ENCODE measurements around the gene RUNX2.
"Not testable (repeated sequence)": the region's sequence is repeated elsewhere in the genome, so short reads cannot be mapped to it uniquely, and the experiment has no call there.

Gene RUNX2

DNA sequence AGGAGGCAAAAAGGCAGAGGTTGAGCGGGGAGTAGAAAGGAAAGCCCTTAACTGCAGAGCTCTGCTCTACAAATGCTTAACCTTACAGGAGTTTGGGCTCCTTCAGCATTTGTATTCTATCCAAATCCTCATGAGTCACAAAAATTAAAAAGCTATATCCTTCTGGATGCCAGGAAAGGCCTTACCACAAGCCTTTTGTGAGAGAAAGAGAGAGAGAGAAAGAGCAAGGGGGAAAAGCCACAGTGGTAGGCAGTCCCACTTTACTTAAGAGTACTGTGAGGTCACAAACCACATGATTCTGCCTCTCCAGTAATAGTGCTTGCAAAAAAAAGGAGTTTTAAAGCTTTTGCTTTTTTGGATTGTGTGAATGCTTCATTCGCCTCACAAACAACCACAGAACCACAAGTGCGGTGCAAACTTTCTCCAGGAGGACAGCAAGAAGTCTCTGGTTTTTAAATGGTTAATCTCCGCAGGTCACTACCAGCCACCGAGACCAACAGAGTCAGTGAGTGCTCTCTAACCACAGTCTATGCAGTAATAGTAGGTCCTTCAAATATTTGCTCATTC, at the start of gene RUNX2:
TSS of gene RUNX2 (plus strand) at position 375 of the 567 bp plus-strand sequence. CDS start 397 bp downstream, outside the sequence.
- DNase-seq: no peak

DNA sequence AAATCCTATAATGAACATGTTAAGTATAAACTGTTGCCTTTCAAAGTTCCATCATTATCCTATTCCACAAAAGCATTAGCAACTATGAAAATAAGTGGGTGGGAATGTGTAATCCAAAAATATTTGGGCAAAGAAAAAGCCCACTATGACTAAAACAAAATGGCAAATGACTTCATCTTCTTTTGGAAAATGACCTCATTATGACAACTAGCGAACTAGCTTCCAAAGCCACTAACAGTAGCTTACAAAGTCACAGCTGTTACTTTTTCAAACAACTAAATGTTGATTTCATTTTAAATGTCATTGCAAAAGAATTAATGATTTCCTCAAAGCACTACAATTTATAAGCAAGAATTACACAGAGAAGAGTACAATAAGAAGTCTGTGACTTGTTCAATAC, 49.8 kb upstream of the RUNX2 start:
- DNase-seq: no peak

DNA sequence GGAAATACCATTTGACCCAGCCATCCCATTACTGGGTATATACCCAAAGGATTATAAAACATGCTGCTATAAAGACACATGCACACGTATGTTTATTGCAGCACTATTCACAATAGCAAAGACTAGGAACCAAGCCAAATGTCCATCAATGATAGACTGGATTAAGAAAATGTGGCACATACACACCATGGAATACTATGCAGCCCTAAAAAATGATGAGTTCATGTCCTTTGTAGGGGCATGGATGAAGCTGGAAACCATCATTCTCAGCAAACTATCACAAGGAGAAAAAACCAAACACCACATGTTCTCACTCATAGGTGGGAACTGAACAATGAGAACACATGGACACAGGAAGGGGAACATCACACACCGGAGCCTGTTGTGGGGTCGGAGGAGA, 41.4 kb upstream of the RUNX2 start:
- not testable (repeated sequence) for DNase-seq

DNA sequence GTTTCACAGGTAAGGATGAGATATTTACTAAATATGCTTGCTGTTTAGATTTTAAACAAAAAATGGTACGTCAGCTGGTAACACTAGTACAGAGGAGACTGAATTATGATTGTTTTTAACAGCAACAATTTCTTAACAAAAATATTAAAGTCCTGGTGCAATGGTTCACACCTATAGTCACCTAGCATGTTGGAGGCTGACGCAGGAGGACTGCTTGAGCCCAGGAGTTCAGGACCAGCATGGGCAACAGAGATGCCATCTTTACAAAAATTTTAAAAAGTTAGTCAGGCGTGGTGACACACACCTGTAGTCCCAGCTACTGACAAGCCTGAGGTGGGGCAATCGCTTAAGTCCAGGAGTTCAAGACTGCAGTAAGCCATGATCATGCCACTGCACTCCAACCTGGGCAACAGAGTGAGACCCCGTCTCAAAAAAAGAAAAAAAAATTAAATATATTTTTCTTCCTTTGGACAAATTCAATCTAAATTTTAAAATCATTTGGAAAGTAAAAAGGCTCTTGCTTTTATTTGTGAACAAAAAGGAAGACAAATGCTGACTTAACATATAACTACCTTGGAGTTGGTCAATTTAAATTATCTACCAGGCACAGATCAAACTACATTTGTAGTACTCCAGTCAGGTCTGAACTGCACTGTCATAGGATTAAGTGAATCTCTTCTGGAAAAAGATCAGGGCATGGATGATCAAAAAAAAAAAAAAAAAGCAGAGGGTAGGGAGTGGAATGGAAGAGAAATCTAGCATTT, 38.2 kb upstream of the RUNX2 start:
- DNase-seq: no peak

DNA sequence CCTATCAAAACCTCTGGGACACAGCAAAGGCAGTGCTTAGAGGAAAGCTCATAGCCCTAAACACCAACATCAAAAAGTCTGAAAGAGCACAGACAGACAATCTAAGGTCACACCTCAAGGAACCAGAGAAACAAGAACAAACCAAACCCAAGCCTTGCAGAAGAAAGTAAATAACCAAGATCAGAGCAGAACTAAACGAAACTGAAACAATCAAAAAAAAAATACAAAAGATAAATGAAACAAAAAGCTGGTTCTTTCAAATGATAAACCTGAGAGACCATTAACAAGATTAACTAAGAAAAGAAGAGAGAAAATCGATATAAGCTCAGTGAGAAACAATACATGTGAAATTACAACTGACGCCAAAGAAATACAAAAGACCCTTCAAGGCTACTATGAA, 34.8 kb upstream of the RUNX2 start:
- no peak for DNase-seq

DNA sequence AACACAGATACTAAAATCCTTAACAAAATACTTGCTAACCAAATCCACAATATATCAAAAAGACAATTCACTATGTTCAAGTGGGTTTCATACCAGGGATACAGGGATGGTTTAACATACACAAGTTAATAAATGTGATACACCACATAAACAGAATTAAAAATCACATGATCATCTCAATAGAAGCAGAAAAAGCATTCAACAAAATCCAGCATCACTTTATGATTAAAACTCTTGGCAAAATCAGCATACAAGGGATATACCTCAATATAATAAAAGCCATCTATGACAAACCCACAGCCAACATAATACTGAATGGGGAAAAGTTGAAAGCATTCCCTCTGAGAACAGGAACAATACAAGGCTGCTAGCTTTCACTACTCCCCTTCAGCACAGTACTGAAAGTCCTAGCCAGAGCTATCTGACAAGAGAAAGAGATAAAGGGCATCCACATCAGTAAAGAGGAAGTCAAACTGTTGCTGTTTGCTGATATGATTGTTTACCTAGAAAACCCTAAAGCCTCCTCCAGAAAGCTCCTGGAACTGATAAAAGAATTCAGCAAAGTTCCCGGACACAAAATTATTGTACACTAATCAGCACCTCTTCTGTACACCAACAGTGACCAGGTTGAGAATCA, 33.9 kb upstream of the RUNX2 start:
- DNase-seq: not testable (repeated sequence)

DNA sequence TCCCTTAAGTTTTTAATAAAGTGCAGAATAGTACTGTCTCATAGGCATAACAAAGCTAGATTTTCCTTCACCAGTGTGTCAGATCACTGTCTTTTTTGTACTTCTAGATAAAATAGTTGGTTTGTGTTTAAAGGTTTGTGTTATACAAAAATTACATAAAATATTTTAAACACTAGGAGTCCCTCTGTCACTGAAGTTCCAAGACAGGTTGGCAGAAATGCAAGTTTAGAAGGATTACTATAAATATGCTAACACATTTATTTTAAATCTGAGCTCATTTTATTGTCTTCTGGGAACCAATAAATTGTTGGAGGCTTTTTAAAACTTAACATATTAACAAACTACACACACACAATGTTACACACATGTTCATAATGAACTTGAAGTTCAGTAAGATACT, 30.8 kb upstream of the RUNX2 start:
- DNase-seq: no peak

DNA sequence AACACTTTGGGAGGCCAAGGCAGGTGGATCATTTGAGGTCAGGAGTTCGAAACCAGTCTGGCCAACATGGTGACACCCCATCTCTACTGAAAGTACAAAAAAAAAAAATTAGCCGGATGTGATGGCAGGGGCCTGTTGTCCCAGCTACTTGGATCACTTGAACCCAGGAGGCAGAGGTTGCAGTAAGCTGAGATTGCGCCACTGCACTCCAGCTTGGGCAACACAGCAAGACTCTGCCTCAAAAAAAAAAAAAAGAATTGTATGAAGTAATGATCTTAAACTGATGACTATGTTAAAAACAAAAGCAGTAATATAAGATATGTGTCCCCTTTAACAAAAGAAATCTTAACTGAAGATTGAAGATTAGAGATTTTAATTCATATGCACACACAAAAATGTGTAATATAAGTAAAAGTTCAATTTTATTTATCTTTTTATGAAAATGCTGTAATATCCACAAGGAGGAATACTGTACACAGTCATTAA, 29.0 kb upstream of the RUNX2 start:
- DNase-seq: no peak

DNA sequence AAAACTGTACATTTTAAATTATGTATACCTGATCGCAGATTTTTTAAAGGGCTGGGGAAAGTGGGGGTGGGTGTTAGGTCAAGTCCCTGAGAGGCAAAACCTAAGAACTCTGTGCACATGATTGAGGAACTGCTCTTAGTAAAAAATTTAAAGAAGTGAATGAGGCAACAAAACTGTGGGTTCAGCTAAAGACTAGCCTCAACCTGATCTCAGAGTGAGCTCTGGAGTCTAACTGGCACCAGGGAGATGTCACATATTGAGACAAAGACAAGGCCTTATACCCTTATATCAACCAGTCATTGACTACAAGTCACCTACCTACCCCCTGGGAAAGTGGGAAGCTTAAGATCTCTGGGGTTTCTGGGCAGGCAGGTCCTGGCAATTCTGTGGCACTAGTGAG, 27.4 kb upstream of the RUNX2 start:
- DNase-seq: no peak

DNA sequence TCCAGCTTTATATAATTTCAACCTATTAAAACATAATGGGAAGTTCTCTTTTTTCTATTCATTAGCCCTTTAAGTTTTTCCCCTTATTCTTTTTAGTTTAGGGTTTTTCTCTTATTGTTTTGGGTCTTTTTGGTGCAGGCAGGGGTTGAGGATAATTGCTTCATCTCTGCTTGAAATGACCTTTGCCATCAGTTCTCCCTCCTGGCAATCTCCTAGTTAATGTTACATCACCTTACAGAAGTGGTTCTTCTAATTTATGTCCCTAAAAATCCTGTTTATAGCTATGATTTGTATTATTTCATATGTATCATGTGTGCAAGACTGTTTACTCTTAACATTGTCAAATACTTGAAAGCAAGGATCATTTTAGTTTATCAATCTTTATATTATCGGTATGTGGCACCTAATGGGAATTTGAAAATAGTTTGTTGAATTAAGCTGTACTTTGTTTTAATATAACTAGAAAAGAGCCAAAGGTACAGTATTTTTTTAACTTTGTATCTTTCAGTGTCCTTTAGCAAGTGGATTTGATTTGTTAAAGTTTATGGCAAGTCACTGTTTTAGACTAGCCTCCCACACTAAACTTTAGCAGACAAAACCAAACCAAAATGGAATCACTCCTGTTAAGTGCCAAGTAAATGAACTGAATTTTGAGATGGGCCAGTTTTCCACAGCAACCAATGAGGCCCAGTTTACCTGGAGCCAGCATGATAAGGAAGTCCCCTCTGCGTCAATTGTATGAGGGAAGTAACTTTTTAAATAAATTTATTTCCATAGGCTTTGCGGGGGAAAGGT, 26.6 kb upstream of the RUNX2 start:
- DNase-seq: no peak

DNA sequence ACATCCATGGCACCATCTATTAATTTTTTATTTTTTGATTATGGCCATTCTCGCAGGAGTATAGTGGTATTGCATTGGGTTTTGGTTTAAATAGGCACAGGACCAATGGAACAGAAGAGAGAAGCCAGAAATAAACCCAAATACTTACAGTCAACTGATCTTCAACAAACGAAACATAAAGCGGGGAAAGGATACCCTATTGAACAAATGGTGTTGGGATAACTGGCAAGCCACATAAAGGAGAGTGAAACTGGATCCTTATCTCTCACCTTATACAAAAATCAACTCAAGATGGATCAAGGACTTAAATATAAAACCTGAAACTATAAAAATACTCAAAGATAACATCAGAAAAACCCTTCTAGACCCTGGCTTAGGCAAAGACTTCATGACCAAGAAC, 25.3 kb upstream of the RUNX2 start:
- no peak for DNase-seq

DNA sequence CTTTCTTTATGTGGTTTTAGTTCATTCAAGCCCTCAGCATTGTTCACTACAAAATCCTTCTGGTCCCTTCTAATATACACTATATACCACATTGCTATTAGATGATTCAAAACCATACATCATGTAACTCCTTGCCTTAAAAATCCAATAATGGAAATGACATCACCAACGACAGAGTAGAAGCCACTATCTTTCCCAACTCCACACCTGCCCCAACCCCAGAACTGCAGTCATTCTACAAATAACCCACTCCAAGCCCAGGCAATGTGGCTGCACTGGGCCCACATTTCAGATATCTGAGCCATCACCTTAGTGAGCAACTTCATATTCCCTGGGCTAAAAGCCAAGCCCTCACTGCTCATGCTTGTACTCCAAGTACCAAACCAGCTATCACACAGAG, 22.6 kb upstream of the RUNX2 start:
- DNase-seq: no peak

DNA sequence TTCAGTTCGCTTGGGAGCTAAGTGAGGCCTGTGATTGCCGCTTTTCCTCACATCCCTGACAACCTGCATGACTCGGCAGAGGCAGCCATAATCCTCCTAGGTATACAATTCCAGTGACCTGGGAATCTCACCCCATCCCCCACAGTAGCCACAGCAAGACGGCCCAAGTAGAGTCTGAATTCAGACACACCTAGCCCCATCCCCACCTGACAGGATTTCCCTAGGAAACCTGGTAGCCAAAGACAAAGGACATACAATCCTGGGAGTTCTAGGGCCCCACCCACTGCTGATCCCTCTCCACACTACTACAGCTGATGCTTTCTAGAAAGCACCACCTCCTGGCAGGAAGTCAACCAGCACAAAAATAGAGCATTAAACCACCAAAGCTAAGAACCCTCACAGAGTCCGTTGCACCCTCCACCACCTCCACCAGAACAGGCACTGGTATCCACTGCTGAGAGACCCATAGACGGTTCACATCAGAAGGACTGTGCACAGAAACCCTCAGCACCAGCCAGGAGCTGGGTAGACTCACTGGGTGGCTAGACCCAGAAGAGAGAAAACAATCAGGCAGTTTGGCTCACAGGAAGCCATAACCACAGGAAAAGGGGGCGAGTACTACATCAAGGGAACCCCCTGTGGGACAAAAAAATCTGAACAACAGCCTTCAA, 17.9 kb upstream of the RUNX2 start:
- peak; percentile 64 for DNase-seq

DNA sequence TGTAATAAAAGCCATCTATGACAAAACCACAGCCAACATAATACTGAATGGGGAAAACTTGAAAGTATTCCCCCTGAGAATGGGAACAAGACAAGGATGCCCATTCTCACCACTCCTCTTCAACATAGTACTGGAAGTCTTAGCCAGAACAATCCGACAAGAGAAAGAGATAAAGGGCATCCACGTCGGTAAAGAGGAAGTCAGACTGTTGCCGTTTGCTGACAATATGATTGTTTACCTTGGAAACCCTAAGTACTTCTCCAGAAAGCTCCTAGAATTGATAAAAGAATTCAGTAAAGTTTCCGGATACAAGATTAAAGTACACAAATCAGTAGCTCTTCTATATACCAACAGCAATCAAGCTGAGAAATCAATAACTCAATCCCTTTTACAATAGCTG, 14.0 kb upstream of the RUNX2 start:
- DNase-seq: no peak

DNA sequence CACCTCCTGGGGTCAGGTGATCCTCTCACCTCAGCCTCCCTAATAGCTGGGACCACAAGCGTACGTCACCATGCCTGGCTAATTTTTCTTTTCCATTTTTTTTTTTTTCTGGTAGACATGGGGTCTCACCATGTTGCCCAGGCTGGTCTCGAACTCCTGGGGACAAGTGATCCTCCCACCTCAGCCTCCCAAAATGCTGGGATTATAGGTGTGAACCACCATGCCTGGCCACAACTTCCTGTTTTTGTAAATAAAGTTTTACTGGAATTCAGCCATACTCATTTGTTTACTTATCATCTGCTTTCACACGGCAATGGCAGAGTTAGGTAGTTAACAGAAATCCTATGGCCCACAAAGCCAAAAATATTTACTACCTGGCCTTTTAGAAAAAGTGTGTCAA, 7.8 kb upstream of the RUNX2 start:
- DNase-seq: no peak

DNA sequence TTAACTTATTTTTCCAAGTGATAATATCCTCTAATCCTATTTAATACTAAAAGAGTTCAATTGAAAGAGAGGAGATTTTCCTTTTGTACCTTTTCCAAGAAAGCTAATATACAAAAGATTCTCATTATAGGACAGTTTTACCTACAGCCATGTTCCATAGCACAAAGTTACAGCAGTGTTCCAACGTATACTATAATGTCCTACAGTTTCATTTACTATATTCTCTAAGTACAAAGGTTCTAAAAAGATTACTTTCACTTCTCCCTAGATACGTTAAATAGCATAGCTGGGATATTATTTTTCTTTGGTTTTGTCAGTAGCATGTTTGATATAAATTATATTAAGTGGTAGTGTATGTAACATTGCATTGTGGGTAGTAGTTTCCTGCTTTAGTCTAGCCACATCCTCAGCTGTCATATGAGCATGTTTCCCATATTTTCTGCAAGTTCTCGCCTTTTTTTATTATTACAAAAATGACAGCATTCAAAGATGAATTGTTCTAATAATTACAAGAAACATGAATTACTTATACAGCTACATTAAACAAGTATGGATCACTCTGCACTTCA, 4.4 kb upstream of the RUNX2 start:
- no peak for DNase-seq

DNA sequence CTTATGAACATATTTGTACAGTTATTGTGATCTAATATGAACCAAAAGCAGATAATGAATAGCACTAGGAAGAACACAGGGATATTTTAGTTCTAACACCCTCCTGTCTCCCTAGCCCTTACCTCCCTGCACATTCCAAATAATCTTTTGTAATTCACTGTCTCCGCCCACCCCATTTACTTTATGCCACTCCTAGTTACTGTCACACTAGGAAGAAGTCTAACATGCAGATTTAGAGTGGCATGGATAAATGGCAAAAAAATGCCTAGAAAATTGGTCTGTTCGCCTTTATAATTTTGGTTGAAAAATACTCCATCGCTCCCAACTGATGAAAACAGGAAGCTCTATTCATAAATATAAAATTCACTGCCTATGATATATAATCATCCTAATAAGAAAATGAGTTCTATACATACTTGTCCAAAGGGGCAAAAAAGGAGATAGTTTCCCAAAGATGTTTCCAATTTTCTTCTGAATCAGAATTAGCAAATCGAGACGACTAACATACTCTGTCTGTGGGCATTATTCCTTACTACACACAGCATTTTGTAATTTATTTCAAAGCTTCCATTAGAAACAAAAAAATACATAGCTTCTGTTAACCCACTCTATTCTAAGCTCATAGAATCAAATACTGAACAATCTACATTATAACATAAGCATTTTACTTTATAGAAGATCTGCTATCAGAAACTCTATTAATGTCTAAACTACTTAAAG, 1.3 kb upstream of the RUNX2 start:
- DNase-seq: no peak

DNA sequence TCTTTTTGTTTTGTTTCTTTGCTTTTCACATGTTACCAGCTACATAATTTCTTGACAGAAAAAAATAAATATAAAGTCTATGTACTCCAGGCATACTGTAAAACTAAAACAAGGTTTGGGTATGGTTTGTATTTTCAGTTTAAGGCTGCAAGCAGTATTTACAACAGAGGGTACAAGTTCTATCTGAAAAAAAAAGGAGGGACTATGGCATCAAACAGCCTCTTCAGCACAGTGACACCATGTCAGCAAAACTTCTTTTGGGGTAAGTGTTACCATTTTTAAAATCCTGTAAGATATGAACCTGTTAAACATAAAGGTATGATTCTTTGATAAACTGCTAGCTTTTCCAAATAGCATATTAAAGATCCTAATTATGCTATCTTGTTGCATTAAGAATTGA, 393 bp downstream of the RUNX2 start:
- no peak for DNase-seq

DNA sequence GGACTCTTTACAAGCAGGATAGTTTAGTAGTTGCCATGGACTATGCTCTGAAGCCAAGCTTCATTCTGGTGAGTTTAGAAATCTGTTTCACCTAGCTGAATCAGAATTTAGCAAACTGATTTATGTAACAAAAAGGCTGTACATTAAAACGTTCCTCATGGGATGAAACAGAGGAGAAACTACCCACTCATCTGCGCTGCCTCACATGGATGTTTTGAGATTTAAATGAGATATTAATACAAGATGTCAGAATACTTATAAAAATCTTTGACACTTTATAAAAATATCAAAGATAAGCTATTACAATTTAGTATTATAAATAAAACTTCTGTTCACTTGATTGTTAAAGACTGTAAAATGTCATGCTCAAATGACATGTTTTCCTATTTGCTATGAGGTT, 16.8 kb downstream of the RUNX2 start:
- DNase-seq: no peak

DNA sequence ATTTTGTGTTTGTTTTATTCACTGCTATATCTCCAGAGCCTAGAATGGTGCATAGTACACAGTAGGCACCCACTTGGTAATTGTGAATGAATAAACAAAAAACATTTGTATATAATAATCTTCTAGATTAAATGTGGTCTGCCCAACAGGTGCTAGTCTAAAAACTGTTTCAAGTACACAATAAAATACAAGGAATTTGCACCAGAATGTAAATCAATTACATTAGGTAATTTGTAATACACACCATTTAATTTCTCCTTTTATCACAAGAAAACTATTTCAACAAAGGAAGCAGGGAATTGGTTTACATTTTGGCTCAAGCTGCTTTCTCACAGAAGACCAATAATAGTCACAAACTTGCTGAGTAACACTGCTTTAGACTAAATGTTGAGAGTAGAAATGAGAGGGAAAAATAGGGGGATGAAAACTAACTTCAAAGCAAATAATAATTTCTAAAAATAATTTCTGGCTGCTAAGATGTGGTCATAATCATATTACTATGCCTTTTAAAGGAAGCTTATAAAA, 22.1 kb downstream of the RUNX2 start:
- no peak for DNase-seq

DNA sequence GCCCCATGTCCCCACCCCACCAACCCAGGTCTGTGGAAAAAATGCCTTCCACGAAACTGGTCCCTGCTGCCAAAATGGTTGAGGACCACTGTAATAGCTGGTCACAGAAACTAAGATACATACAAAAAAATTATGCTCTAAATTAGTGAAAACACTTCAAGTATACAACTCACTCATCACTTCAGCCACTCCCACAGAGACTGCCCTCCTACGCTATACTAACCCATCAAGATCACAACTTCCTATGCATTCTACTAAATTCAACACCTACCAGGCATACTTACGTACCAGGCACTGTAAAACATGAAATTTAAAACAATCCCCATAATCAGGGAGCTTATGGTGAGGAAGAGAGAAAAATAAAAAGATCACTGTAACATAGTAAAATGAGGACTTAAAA, 22.9 kb downstream of the RUNX2 start:
- no peak for DNase-seq

DNA sequence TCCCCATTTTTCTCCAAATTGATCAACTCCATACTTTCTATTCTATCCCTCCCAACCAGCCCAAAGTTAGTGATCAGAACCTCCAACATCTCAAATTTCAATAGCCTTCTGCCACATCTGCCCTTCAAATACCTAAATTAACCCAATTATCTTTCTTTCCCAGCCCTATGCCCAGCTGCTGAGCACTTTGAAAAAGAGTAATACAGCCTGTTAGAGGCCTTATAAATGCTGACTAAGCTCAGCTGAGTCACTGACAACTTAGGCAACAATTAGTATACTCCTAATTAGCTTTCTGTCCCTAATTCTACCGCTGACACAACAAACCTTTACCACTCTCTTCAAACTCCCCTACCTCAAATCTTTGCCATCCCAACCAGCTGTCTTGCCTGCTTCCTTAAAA, 23.5 kb downstream of the RUNX2 start:
- DNase-seq: no peak

Measured in CD4-positive, alpha-beta T cell treated with Interleukin-17A for 4 hours (primary cell).